HEK293 (cell line): ENCODE measurements around the gene IL31RA.

Experiments used
- CTCF ChIA-PET: fragments of 350-600 bp; formaldehyde crosslinking; extraction: SDS; loops from one replicate; lab custom pipeline; 2021; ENCODE audit warnings: antibody characterized with exemption; lab: Yijun Ruan, JAX
- POLR2A ChIA-PET: fragments of 300-600 bp; formaldehyde crosslinking; extraction: SDS; loops from one replicate; lab custom pipeline; 2020; ENCODE audit warnings: antibody characterized with exemption, inconsistent platforms; lab: Yijun Ruan, JAX
- H3K27ac ChIP-seq: fragments of 200-500 bp; sonication (Bioruptor generic); 2 replicates; pipeline ENCODE4 v1.5.1; 2014; ENCODE audit warnings: low read depth, low read length, control low read depth, inconsistent platforms; ENCODE audit errors: extremely low read depth
- H3K36me3 ChIP-seq, 2 experiments: fragments of 200-500 bp in 1 of 2; sonication (Bioruptor generic) in 1 of 2; 1 replicate in 1 of 2; 2 replicates in 1 of 2; pipeline ENCODE4 v1.5.1; 2014 to 2017; ENCODE audit warnings: inconsistent platforms in 2 of 2, low read length in 2 of 2; ENCODE audit not compliant: control insufficient read depth in 2 of 2, insufficient read depth in 1 of 2
- H3K4me1 ChIP-seq: fragments of 200-500 bp; sonication (Bioruptor generic); 2 replicates; pipeline ENCODE4 v1.5.1; 2014; ENCODE audit warnings: mild to moderate bottlenecking, low read length, inconsistent platforms; ENCODE audit not compliant: control insufficient read depth, insufficient read depth
- H3K4me3 ChIP-seq: 2 replicates; pipeline ENCODE4 v1.5.1; 2011; ENCODE audit warnings: low read depth, mild to moderate bottlenecking, control low read depth, low read length, moderate library complexity
- H3K9me3 ChIP-seq: fragments of 200-500 bp; sonication (Bioruptor generic); 2 replicates; pipeline ENCODE4 v1.5.1; 2014; ENCODE audit warnings: low read depth, low read length, inconsistent platforms; ENCODE audit not compliant: control insufficient read depth, insufficient read depth
- GFI1B ChIP-seq: fragments of 450-650 bp; formaldehyde crosslinking; IDR thresholded peaks from 2 replicates; pipeline ENCODE4 v1.5.1; 2016; ENCODE audit warnings: missing biosample characterization, missing genetic modification characterization
- GLI4 ChIP-seq: fragments of 450-650 bp; formaldehyde crosslinking; IDR thresholded peaks from 2 replicates; pipeline ENCODE4 v1.5.1; 2016; ENCODE audit warnings: missing biosample characterization, missing genetic modification characterization
- IKZF3 ChIP-seq: fragments of 450-650 bp; IDR thresholded peaks from 2 replicates; pipeline ENCODE4 v1.5.0; 2018; ENCODE audit warnings: missing biosample characterization, mild to moderate bottlenecking, missing genetic modification characterization, moderate library complexity
- KLF8 ChIP-seq: fragments of 450-650 bp; formaldehyde crosslinking; IDR thresholded peaks from 2 replicates; pipeline ENCODE4 v1.5.1; 2016; ENCODE audit warnings: missing biosample characterization, missing genetic modification characterization
- MZF1 ChIP-seq: fragments of 450-650 bp; formaldehyde crosslinking; IDR thresholded peaks from 2 replicates; pipeline ENCODE4 v1.5.1; 2017; ENCODE audit warnings: missing biosample characterization, missing genetic modification characterization, borderline replicate concordance
- SP3 ChIP-seq: fragments of 450-650 bp; formaldehyde crosslinking; IDR thresholded peaks from 2 replicates; pipeline ENCODE4 v1.5.1; 2016; ENCODE audit warnings: missing biosample characterization, missing genetic modification characterization
- ZBTB20 ChIP-seq: fragments of 450-650 bp; formaldehyde crosslinking; IDR thresholded peaks from 2 replicates; pipeline ENCODE4 v1.5.1; 2016; ENCODE audit warnings: missing biosample characterization, missing genetic modification characterization
- ZBTB49 ChIP-seq: fragments of 450-650 bp; formaldehyde crosslinking; IDR thresholded peaks from 2 replicates; pipeline ENCODE4 v1.5.1; 2016; ENCODE audit warnings: missing biosample characterization, missing genetic modification characterization, low read depth
- ZBTB6 ChIP-seq: fragments of 450-650 bp; formaldehyde crosslinking; IDR thresholded peaks from 2 replicates; pipeline ENCODE4 v1.5.1; 2017; ENCODE audit warnings: missing biosample characterization, missing genetic modification characterization
- ZFP37 ChIP-seq: fragments of 450-650 bp; formaldehyde crosslinking; IDR thresholded peaks from 2 replicates; pipeline ENCODE4 v1.5.1; 2016; ENCODE audit warnings: missing biosample characterization, missing genetic modification characterization
- ZIC2 ChIP-seq: fragments of 450-650 bp; formaldehyde crosslinking; IDR thresholded peaks from 2 replicates; pipeline ENCODE4 v1.5.1; 2016; ENCODE audit warnings: missing biosample characterization, missing genetic modification characterization
- ZNF114 ChIP-seq: fragments of 450-650 bp; formaldehyde crosslinking; IDR thresholded peaks from 2 replicates; pipeline ENCODE4 v1.5.0; 2017; ENCODE audit warnings: missing biosample characterization, missing genetic modification characterization
- ZNF155 ChIP-seq: fragments of 450-650 bp; formaldehyde crosslinking; IDR thresholded peaks from 2 replicates; pipeline ENCODE4 v1.5.1; 2016; ENCODE audit warnings: missing biosample characterization, missing genetic modification characterization
- ZNF221 ChIP-seq: fragments of 450-650 bp; formaldehyde crosslinking; IDR thresholded peaks from 2 replicates; pipeline ENCODE4 v1.5.1; 2017; ENCODE audit warnings: missing biosample characterization, missing genetic modification characterization, borderline replicate concordance
- ZNF274 ChIP-seq, 2 experiments: fragments of 200-500 bp in 1 of 2; fragments of 450-650 bp in 1 of 2; sonication (Bioruptor generic) in 1 of 2; formaldehyde crosslinking in 1 of 2; IDR thresholded peaks; 2 replicates each; pipeline versions ENCODE4 v1.5.1 to v1.6.1; 2014 to 2016; ENCODE audit warnings: borderline replicate concordance in 1 of 2, inconsistent platforms in 1 of 2, low read length in 1 of 2, missing biosample characterization in 1 of 2, missing genetic modification characterization in 1 of 2
- ZNF404 ChIP-seq: fragments of 450-650 bp; formaldehyde crosslinking; IDR thresholded peaks from 2 replicates; pipeline ENCODE4 v1.5.1; 2017; ENCODE audit warnings: missing biosample characterization, missing genetic modification characterization
- ZNF426 ChIP-seq: fragments of 450-650 bp; formaldehyde crosslinking; IDR thresholded peaks from 2 replicates; pipeline ENCODE4 v1.5.1; 2017; ENCODE audit warnings: missing biosample characterization, missing genetic modification characterization, mild to moderate bottlenecking, inconsistent platforms, moderate library complexity
- ZNF645 ChIP-seq: fragments of 450-650 bp; formaldehyde crosslinking; IDR thresholded peaks from 2 replicates; pipeline ENCODE4; 2016; ENCODE audit warnings: missing biosample characterization, missing genetic modification characterization
- ZSCAN30 ChIP-seq: fragments of 450-650 bp; IDR thresholded peaks from 2 replicates; pipeline ENCODE4 v1.5.1; 2018; ENCODE audit warnings: missing biosample characterization, mild to moderate bottlenecking, missing genetic modification characterization, moderate library complexity
- TF ChIP-seq, protein P1 (sequence below): fragments of 450-650 bp; formaldehyde crosslinking; IDR thresholded peaks from 2 replicates; pipeline ENCODE4 v1.5.1; 2016; ENCODE audit warnings: missing biosample characterization, missing genetic modification characterization

The IL31RA gene

GRCh38 chr5:55927861-55928655, 76.9 kb downstream of the IL31RA start (continued):
- TF ChIP-seq ZIC2 (tag by site-specific recombination) (no peak), ZNF404 (tag by site-specific recombination) (no peak), ZNF221 (no peak), IKZF3 (tag by site-specific recombination) (no peak), GLI4 (tag by site-specific recombination) (no peak), ZSCAN30 (tag by site-specific recombination) (no peak), ZBTB20 (tag by site-specific recombination) (no peak), SP3 (tag by site-specific recombination) (no peak)

- no peaks in the 10 kb centered on the region for H3K4me1 ChIP-seq
Measured at GRCh38 chr5:55929020-55929799, 78.1 kb downstream of the IL31RA start.

More at GRCh38 chr5:55929020-55929799, 78.1 kb downstream of the IL31RA start:
- TF ChIP-seq ZNF274 (IDR thresholded peaks at IDR 0.05; ENCODE audit: low read length) (no peak), ZNF274 (tag by site-specific recombination; IDR thresholded peaks at IDR 0.05; ENCODE audit: borderline replicate concordance) (no peak), ZBTB49 (tag by site-specific recombination) (no peak), GFI1B (tag by site-specific recombination) (no peak), MZF1 (no peak), ZBTB6 (no peak), KLF8 (no peak), ZNF645 (tag by site-specific recombination) (no peak), ZFP37 (tag by site-specific recombination) (no peak), ZNF426 (tag by site-specific recombination) (no peak), ZNF114 (no peak), ZNF155 (no peak)
- TF ChIP-seq, protein P1, sequence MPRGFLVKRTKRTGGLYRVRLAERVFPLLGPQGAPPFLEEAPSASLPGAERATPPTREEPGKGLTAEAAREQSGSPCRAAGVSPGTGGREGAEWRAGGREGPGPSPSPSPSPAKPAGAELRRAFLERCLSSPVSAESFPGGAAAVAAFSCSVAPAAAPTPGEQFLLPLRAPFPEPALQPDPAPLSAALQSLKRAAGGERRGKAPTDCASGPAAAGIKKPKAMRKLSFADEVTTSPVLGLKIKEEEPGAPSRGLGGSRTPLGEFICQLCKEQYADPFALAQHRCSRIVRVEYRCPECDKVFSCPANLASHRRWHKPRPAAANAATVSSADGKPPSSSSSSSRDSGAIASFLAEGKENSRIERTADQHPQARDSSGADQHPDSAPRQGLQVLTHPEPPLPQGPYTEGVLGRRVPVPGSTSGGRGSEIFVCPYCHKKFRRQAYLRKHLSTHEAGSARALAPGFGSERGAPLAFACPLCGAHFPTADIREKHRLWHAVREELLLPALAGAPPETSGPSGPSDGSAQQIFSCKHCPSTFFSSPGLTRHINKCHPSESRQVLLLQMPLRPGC = no peak
- ChIA-PET POLR2A (no interaction called here), CTCF (interaction anchor here (1.1 kb wide), 1 partner anchor 272 kb away, joined by 5 read pairs; no protein-coding TSS in a partner anchor)
- Histone ChIP-seq H3K9me3 (no peaks in the 10 kb centered on the region), H3K36me3 (no peaks in the 10 kb centered on the region), H3K4me3 (no peak overlapping the region), H3K27ac (no peak overlapping the region)
